GM12801 (cell line): ENCODE results near the gene BANP.

Experiments used
- TF ChIP-seq, protein P1 (sequence below): IDR thresholded peaks from one replicate; pipeline ENCODE4 v1.5.1; 2011; ENCODE audit warnings: control low read depth; ENCODE audit not compliant: insufficient read length; ENCODE audit errors: extremely low read depth

Gene BANP

GRCh38 chr16:87956365-87957231 lies 5.4 kb downstream of the BANP start:
- TF ChIP-seq, protein P1, sequence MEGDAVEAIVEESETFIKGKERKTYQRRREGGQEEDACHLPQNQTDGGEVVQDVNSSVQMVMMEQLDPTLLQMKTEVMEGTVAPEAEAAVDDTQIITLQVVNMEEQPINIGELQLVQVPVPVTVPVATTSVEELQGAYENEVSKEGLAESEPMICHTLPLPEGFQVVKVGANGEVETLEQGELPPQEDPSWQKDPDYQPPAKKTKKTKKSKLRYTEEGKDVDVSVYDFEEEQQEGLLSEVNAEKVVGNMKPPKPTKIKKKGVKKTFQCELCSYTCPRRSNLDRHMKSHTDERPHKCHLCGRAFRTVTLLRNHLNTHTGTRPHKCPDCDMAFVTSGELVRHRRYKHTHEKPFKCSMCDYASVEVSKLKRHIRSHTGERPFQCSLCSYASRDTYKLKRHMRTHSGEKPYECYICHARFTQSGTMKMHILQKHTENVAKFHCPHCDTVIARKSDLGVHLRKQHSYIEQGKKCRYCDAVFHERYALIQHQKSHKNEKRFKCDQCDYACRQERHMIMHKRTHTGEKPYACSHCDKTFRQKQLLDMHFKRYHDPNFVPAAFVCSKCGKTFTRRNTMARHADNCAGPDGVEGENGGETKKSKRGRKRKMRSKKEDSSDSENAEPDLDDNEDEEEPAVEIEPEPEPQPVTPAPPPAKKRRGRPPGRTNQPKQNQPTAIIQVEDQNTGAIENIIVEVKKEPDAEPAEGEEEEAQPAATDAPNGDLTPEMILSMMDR, result no peak

- TF ChIP-seq, protein P1, result no peak
These were observed 6.3 kb downstream of the BANP start for GRCh38 chr16:87957296-87958094.

GRCh38 chr16:87958632-87959031 lies 7.4 kb downstream of the BANP start:
- TF ChIP-seq, protein P1, result no peak

DNA sequence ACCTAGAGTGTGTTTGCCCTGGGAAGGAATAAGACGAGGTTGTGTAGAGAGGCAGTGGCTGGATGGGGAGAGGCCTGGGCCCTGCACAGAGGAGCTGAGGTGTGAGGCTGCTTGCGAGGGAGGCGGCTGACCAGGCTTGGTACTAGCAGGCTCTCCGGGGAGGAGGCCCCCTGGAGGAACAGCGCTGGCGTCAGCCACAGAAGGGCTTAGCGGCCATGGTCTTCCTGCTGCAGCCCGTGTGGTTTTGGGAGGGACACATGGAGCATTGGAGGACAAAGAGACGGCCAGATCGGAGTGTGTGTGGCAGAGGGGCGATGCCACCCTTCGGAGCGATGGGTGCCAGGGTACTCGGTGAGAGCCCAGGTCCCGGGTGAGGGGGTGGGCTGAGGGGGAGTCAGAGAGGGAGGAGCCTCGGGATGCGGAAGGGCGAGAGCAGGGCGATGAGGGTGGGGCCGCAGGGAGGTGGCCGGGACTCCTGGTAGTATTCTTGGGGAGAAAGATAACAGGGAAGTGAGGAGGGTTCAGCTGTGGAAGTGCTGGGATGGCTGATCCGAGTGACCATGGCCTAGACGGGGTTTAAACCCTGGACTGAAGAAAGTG lies 8.3 kb downstream of the BANP start:
- TF ChIP-seq, protein P1, result no peak

DNA sequence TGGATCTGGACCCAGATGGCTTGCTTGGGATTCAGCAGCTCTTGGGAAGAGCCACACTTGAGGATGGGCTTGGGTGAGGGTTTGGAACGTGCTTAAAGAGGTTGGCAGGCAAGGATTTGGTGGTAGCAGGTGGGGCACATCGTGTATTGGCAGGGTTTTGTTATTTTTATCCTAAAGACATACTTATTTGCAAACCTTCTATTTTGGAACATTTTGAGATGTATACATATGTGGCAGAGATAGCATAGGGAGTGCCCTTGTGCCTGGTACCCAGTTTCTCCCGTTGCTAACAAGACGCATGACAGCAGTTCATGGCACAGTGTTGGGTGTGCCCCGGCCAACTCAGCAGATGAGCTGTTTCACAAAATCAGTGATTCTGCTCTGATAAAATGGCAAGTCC lies 9.1 kb downstream of the BANP start:
- TF ChIP-seq, protein P1, result no peak

GRCh38 chr16:87960852-87961251 lies 9.6 kb downstream of the BANP start:
- TF ChIP-seq, protein P1, result no peak

- TF ChIP-seq, protein P1, result no peak
These were observed 10.4 kb downstream of the BANP start for GRCh38 chr16:87961623-87962022.
